Tibial nerve (tissue), 4 donors: ENCODE measurements around the gene ETNK1. TPM values are rescaled to one million over a fixed set of nuclear protein-coding genes. Genes with fewer than 3 reads are reported as not detected.
"Not testable (repeated sequence)": the region's sequence is repeated elsewhere in the genome, so short reads cannot be mapped to it uniquely, and the experiment has no call there.

Experiments
- DNase-seq, 2 donors: peaks; one replicate each; pipeline ENCODE4 v3.0.0-alpha.2; 2019; ENCODE audit warnings: low spot score in 2 of 2
- H3K27ac ChIP-seq, 4 donors: fragments of 200-600 bp; sonication (generic) in 3 of 4; one replicate each; pipeline ENCODE4 v1.5.1; 2017 to 2019; ENCODE audit warnings: mild to moderate bottlenecking in 1 of 4
- H3K27me3 ChIP-seq, 2 donors: fragments of 200-600 bp; sonication (generic) in 1 of 2; one replicate each; pipeline versions ENCODE4 v1.5.1 to v1.6.0; 2017 to 2019
- H3K36me3 ChIP-seq, 3 donors: fragments of 200-600 bp; sonication (generic); one replicate each; pipeline ENCODE4 v1.5.1; 2018 to 2019
- H3K4me1 ChIP-seq, 4 donors: fragments of 200-600 bp; sonication (generic) in 3 of 4; one replicate each; pipeline ENCODE4 v1.5.1; 2017 to 2019
- H3K4me3 ChIP-seq, 4 donors: fragments of 200-600 bp; sonication (generic) in 3 of 4; one replicate each; pipeline ENCODE4 v1.5.1; 2017 to 2019; ENCODE audit warnings: mild to moderate bottlenecking in 1 of 4, moderate library complexity in 1 of 4
- H3K9me3 ChIP-seq, 4 donors: fragments of 200-600 bp; sonication (generic) in 3 of 4; one replicate each; pipeline ENCODE4 v1.5.1; 2017 to 2019
- EP300 ChIP-seq, 2 donors: sonication (generic); formaldehyde crosslinking; IDR thresholded peaks; one replicate each; pipeline ENCODE4 v1.6.1; 2017; ENCODE audit warnings: antibody characterized with exemption in 2 of 2, mild to moderate bottlenecking in 1 of 2
- POLR2A ChIP-seq, 2 donors: fragments of 450-650 bp; IDR thresholded peaks; one replicate each; pipeline ENCODE4 v1.6.1; 2017; ENCODE audit warnings: antibody characterized with exemption in 2 of 2, mild to moderate bottlenecking in 2 of 2, moderate library complexity in 2 of 2
- WGBS, 2 donors: methylation state at CpG; one replicate each; pipeline ENCODE4 v1.1.5; 2018; 5-methylcytosine and 5-hydroxymethylcytosine counted together
- total RNA-seq, 4 donors: library from RNA; depleted of rRNA; stranded (reverse); fragments of >200 nt; gene quantifications; one replicate each; pipeline ENCODE4 v1.1.0, GENCODE V29; 2016
- TF ChIP-seq, protein P1 (sequence below), 5 experiments: fragments of 200-600 bp in 3 of 5; fragments of 450-650 bp in 2 of 5; sonication (generic) in 3 of 5; IDR thresholded peaks; one replicate each; pipeline ENCODE4 v1.5.1; 2016 to 2019; ENCODE audit warnings: antibody characterized with exemption in 5 of 5, mild to moderate bottlenecking in 3 of 5, moderate library complexity in 2 of 5

Gene ETNK1
- total RNA-seq, 4 donors from 2014 or later, result 31.5 to 43.9 (median 36.8) TPM

DNA sequence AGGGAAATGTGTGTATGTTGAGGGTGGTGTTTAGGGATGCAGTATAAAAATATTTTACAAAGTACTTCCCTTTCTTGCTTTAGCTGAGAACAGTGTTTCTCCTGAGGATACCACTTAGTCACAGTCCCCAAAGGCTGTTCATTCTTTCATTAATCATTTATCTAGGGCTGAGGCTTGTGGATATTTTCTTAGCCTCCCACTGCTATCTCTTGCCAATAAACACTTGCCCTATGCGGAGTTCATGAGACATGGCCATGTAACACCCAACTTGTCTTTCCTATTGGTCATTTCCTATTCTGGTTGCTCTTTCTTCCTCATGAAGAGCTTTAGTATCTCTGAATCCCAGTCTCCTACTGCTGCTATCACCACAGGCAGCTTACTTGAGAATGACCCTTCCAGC lies 75.1 kb downstream of the ETNK1 start:
- DNase-seq, result no peak
- Histone ChIP-seq H3K4me1 (no peaks in the 10 kb centered on the region), H3K4me3 (no peak overlapping the region), H3K36me3 (no peaks in the 10 kb centered on the region), H3K9me3 (no peaks in the 10 kb centered on the region), H3K27ac (no peak overlapping the region), H3K27me3 (no peaks in the 10 kb centered on the region)
- TF ChIP-seq, protein P1, sequence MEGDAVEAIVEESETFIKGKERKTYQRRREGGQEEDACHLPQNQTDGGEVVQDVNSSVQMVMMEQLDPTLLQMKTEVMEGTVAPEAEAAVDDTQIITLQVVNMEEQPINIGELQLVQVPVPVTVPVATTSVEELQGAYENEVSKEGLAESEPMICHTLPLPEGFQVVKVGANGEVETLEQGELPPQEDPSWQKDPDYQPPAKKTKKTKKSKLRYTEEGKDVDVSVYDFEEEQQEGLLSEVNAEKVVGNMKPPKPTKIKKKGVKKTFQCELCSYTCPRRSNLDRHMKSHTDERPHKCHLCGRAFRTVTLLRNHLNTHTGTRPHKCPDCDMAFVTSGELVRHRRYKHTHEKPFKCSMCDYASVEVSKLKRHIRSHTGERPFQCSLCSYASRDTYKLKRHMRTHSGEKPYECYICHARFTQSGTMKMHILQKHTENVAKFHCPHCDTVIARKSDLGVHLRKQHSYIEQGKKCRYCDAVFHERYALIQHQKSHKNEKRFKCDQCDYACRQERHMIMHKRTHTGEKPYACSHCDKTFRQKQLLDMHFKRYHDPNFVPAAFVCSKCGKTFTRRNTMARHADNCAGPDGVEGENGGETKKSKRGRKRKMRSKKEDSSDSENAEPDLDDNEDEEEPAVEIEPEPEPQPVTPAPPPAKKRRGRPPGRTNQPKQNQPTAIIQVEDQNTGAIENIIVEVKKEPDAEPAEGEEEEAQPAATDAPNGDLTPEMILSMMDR (IDR thresholded peaks at IDR 0.05), result no peak
- no peak for TF ChIP-seq EP300 (IDR thresholded peaks at IDR 0.05)
- WGBS, 2 donors, result 43 to 50% methylated on average over 1 of the region's 1 CpG

DNA sequence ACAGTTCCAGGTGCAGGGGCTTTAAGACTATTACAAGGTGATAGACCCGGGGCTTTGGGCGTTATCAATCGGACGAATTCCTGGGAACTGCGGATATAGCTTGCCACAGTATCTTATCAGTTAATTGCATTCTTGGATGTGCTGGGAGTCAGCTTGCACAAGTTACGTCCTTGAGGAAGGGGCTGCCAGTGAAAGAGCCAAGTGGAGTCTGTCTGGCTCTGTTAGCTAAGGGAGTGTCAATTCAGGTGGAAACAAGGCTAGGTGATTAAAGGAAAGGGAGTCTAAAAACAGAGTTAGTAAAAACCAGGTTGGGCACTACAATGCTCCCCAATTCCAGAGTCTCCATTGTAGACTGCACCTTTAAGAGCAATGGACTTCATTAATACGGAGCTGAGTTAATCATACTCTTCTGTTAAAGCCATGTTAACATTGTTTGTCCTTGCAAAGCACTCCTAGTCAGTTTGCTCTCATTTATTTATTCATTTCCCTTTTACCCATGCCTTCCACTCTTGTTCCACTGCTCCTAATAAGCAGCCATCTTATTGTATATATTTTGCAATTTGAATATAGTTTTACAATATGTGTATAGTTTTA lies 76.3 kb downstream of the ETNK1 start:
- WGBS, 2 donors, result 76 to 86% methylated on average over 7 of the region's 7 CpGs
- H3K4me3 ChIP-seq, H3K27ac ChIP-seq, H3K9me3 ChIP-seq, H3K27me3 ChIP-seq, H3K4me1 ChIP-seq, H3K36me3 ChIP-seq, DNase-seq: not testable (repeated sequence)

DNA sequence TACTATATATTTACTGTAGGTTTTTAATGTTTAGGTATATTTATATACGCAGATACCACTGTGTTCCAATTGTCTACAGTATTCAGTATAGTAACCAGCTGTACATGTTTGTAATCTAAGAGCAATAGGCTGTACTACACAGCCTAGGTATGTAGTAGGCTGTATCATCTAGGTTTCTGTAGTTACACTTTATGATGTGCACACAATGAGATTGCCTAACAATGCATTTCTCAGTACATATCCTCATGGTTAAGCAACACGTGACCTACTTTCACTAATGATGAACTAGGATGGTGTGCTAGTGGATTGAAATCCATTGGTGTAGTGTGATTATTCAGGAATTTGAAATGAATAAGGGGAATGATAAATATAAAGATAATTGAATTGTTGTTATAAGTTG lies 77.7 kb downstream of the ETNK1 start:
- Histone ChIP-seq H3K27me3 (no peaks in the 10 kb centered on the region), H3K36me3 (no peaks in the 10 kb centered on the region), H3K4me3 (no peak overlapping the region), H3K9me3 (no peaks in the 10 kb centered on the region), H3K27ac (no peak overlapping the region), H3K4me1 (no peaks in the 10 kb centered on the region)
- TF ChIP-seq, protein P1 (IDR thresholded peaks at IDR 0.05), result no peak
- TF ChIP-seq EP300 (IDR thresholded peaks at IDR 0.05), result no peak
- no peak for TF ChIP-seq POLR2A (IDR thresholded peaks at IDR 0.05)
- no peak for DNase-seq
- WGBS, 2 donors, result 94 to 97% methylated on average over 2 of the region's 2 CpGs

DNA sequence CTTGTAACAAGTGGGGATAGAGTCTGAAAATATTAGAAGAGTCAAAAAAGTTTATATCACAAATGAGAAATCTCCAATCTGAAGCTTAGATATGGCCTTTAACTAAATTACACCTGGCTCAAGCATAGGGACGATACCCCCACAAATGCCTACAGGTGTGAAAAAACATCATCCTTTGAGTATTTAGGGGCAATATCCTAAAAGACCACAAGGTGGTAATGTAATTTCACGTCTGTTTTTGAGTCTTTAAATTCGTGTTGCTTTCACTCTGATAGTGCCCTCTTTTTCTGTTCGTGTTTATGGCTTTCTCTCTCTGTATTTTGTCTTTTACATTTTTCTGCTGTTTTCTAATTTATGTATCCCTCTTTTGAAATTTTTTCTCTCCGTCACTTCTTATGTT lies 84.3 kb downstream of the ETNK1 start:
- Histone ChIP-seq H3K4me1 (no peaks in the 10 kb centered on the region), H3K27me3 (no peaks in the 10 kb centered on the region), H3K9me3 (no peaks in the 10 kb centered on the region), H3K36me3 (no peaks in the 10 kb centered on the region), H3K4me3 (no peak overlapping the region), H3K27ac (no peak overlapping the region)
- no peak for DNase-seq
- TF ChIP-seq, protein P1 (IDR thresholded peaks at IDR 0.05), result peak in 4 of 5 experiments; percentile 6 to 60 (median 44)
- no peak for TF ChIP-seq POLR2A (IDR thresholded peaks at IDR 0.05)
- TF ChIP-seq EP300 (IDR thresholded peaks at IDR 0.05), result no peak
- WGBS, 2 donors, result 21% methylated on average over 5 of the region's 5 CpGs

DNA sequence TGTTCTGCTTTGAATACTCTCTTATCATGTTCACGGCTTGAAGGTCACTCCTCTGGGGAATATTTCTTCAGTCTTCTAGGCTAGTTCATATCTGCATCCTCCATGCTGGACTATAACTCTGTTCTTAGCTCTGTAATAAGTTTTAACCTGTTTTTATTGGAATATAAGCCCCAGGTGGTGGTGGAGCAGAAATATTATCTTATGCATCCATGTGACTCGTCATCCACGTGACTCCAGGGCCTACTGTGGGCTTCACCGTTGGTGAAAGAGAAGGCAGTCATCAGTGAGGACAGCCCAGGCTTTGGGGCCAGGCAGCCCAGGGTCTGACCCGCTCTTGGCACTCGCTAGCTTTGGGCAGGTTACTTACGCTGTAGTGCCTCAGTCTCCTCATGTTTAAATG lies 87.1 kb downstream of the ETNK1 start:
- TF ChIP-seq, protein P1 (IDR thresholded peaks at IDR 0.05), result no peak
- TF ChIP-seq POLR2A (IDR thresholded peaks at IDR 0.05), result no peak
- TF ChIP-seq EP300 (IDR thresholded peaks at IDR 0.05), result no peak
- no peak for DNase-seq
- WGBS, 2 donors, result 78 to 84% methylated on average over 7 of the region's 7 CpGs
- no peaks in the 10 kb centered on the region for H3K4me1 ChIP-seq
- no peaks in the 10 kb centered on the region for H3K36me3 ChIP-seq
- no peak overlapping the region for H3K4me3 ChIP-seq
- H3K27ac ChIP-seq, result no peak overlapping the region
- H3K9me3 ChIP-seq, result no peaks in the 10 kb centered on the region
- H3K27me3 ChIP-seq, result no peaks in the 10 kb centered on the region

DNA sequence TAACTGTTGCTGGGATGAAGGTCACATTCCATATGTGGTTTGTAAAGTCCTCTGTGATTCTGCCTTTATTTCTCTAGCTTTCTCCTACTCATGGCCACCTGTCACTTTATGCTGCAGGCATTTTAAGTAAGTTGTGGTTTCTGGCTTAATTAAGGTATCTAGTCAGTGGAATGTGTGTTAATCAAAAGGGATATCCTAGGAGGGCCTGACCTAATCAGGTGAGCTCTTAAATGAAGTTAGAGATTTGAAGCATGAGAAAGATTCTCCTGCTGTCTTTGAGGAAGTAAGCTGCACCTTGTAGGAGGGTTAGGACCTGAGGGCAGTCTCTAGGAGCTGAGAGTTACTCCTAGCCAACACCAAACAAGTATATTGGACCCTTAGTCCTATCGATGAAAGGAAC lies 90.3 kb downstream of the ETNK1 start:
- TF ChIP-seq, protein P1 (IDR thresholded peaks at IDR 0.05), result no peak
- TF ChIP-seq POLR2A (IDR thresholded peaks at IDR 0.05) (no peak), EP300 (IDR thresholded peaks at IDR 0.05) (no peak)
- DNase-seq, result no peak
- Histone ChIP-seq H3K4me1 (no peaks in the 10 kb centered on the region), H3K4me3 (no peak overlapping the region), H3K36me3 (no peaks in the 10 kb centered on the region), H3K27me3 (no peaks in the 10 kb centered on the region), H3K9me3 (no peaks in the 10 kb centered on the region), H3K27ac (no peak overlapping the region)
- WGBS, 2 donors, result 78 to 79% methylated on average over 1 of the region's 1 CpG
